BE2C (cell line): Measurements from ENCODE around the gene ABCA5.

ENCODE experiments used
- DNase-seq: peaks from one replicate; pipeline ENCODE4 v3.0.0-alpha.2; 2020
- H3K27me3 ChIP-seq: fragments of 250-450 bp; sonication (Bioruptor Pico); 2 replicates; pipeline ENCODE4 v1.5.1; 2020; ENCODE audit warnings: mild to moderate bottlenecking
- H3K36me3 ChIP-seq: fragments of 250-450 bp; sonication (Bioruptor Pico); 2 replicates; pipeline ENCODE4 v1.5.1; 2020; ENCODE audit warnings: mild to moderate bottlenecking
- H3K4me1 ChIP-seq: fragments of 250-450 bp; sonication (Bioruptor Pico); 2 replicates; pipeline ENCODE4 v1.5.1; 2020
- H3K4me3 ChIP-seq: 2 replicates; pipeline ENCODE4 v1.5.1; 2011; ENCODE audit warnings: low read depth, low read length
- H3K9me3 ChIP-seq: fragments of 250-450 bp; sonication (Bioruptor Pico); 2 replicates; pipeline ENCODE4 v1.5.1; 2020
- TF ChIP-seq, protein P1 (sequence below): IDR thresholded peaks from 2 replicates; pipeline ENCODE4 v1.5.1; 2012; ENCODE audit warnings: mild to moderate bottlenecking, low read depth, low read length

The ABCA5 gene

DNA sequence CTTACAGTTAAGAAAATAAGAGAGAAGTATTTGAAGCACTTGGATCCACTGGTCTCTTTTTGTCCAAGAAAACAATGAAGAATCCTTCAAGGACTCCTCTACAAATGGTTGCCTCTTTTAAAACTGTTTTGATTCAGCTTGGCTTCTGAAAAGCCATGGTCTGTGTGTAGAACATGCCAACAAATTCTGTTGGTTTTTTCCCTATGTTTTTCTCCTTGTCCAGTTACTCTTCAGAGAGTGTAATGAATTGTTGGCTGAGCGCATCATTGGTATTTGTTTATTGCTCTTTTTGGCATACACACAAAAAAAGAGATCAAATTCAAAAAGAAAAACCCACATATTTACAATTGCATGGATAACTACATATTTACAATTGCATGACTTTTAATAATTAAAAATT lies 98.4 kb downstream of the ABCA5 start, which contains the start of gene ABCA10:
Gene ABCA10 (minus strand): TSS at position 249 of the 400 bp plus-strand sequence. CDS start 3,466 bp downstream, outside the sequence.
- H3K36me3 ChIP-seq: no peaks in the 10 kb centered on the region
- no peak for DNase-seq
- TF ChIP-seq, protein P1, sequence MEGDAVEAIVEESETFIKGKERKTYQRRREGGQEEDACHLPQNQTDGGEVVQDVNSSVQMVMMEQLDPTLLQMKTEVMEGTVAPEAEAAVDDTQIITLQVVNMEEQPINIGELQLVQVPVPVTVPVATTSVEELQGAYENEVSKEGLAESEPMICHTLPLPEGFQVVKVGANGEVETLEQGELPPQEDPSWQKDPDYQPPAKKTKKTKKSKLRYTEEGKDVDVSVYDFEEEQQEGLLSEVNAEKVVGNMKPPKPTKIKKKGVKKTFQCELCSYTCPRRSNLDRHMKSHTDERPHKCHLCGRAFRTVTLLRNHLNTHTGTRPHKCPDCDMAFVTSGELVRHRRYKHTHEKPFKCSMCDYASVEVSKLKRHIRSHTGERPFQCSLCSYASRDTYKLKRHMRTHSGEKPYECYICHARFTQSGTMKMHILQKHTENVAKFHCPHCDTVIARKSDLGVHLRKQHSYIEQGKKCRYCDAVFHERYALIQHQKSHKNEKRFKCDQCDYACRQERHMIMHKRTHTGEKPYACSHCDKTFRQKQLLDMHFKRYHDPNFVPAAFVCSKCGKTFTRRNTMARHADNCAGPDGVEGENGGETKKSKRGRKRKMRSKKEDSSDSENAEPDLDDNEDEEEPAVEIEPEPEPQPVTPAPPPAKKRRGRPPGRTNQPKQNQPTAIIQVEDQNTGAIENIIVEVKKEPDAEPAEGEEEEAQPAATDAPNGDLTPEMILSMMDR: no peak
- peaks cover 3% of the 10 kb centered on the region; the same call in 1 of the 2 replicates for H3K27me3 ChIP-seq
- H3K4me1 ChIP-seq: no peaks in the 10 kb centered on the region
- no peak within 1 kb of the TSS for H3K4me3 ChIP-seq
- no peaks in the 10 kb centered on the region for H3K9me3 ChIP-seq

DNA sequence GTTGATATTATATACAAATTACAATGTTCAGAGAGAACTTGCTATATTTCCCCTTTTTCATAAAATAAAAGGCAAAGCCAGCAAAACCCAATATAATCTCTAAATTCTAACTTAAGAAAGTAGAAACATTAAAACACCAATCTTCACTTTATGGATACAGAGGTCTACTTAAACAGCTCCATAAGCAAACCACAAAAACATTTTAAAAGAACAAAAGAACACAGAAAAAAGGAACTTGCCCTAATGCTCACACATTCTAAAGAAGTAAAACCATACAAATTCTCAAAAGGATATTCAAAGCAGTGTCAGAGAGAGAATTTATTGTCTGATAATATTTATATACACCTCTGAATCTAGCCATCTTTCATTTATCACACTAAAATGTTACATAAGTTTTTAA lies 98.9 kb downstream of the ABCA5 start:
- TF ChIP-seq, protein P1: no peak
- no peak overlapping the region for H3K4me3 ChIP-seq
- no peak for DNase-seq
- no peaks in the 10 kb centered on the region for H3K36me3 ChIP-seq
- H3K9me3 ChIP-seq: no peaks in the 10 kb centered on the region
- no peaks in the 10 kb centered on the region for H3K4me1 ChIP-seq
- H3K27me3 ChIP-seq: peaks cover 3% of the 10 kb centered on the region; the same call in 1 of the 2 replicates

DNA sequence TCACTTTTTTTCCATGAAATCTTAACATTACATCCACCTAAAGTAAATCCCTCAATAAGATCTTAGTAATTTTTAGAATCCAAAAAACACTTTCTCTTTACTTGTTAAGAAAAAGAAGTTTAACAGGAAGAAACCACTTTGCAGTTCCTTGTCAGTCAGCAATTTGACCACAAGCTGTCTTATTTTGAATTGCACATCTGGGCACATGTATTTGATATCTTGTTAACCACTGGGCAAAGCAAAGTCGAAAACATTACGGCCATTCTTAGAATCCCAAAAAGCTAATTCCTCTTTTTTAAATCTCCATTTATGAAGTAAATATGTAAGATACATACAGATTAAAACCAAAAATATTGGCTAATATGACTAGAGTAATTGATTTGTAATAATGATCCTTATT lies 99.4 kb downstream of the ABCA5 start:
- H3K9me3 ChIP-seq: no peaks in the 10 kb centered on the region
- no peak for DNase-seq
- no peaks in the 10 kb centered on the region for H3K36me3 ChIP-seq
- TF ChIP-seq, protein P1: no peak
- H3K27me3 ChIP-seq: peaks cover 3% of the 10 kb centered on the region; the same call in 1 of the 2 replicates
- no peak overlapping the region for H3K4me3 ChIP-seq
- no peaks in the 10 kb centered on the region for H3K4me1 ChIP-seq

DNA sequence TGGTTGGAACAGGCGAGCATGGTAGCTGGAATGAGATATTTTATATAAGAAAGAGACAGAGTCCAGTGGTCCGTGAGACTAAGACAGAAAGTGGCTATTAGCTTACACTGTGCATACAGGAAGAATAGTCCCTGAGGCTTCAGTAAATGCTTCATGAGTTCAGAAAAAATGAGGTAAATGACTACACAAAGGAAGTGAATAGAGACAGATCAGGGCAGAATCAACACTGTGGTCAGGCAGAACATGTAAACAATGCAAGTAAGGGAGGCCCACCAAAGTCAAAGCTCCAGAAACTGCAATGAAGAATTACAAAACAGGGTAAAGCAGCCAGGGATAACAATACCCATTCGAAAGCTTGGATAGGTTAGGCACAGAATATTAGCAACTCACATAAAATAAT lies 103.1 kb downstream of the ABCA5 start:
- TF ChIP-seq, protein P1: no peak
- Histone ChIP-seq H3K9me3 (no peaks in the 10 kb centered on the region), H3K4me1 (no peaks in the 10 kb centered on the region), H3K27me3 (peaks cover 3% of the 10 kb centered on the region; the same call in 1 of the 2 replicates), H3K4me3 (no peak overlapping the region), H3K36me3 (no peaks in the 10 kb centered on the region)
- DNase-seq: no peak

DNA sequence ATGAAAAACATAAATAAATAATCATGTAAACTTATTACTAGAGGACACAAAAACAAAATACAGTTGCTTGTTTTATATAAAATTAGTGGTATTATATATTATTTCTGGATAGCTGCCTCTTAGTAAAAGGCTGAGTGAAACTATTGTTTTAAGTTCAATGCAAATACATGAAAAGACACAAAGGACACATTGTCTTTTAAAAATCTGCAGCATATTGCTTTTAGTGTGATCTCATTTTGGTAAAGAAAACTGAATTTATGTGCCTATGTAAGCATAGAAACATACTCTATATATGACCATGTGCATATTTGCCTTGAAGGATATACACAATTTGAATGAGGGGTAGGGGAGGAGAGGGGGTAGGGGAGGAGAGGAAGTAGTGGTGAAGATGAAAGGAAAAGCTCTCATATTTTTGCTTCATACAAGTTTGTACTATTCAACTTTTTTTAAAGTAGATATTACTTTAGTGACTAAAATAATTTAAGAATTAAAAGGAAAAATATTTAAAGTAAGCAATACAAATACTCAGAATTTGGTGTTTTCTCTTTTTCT lies 104.2 kb downstream of the ABCA5 start:
- H3K4me3 ChIP-seq: no peak overlapping the region
- TF ChIP-seq, protein P1: no peak
- no peaks in the 10 kb centered on the region for H3K4me1 ChIP-seq
- H3K36me3 ChIP-seq: no peaks in the 10 kb centered on the region
- no peaks in the 10 kb centered on the region for H3K9me3 ChIP-seq
- DNase-seq: no peak
- H3K27me3 ChIP-seq: peaks cover 3% of the 10 kb centered on the region; the same call in 1 of the 2 replicates

DNA sequence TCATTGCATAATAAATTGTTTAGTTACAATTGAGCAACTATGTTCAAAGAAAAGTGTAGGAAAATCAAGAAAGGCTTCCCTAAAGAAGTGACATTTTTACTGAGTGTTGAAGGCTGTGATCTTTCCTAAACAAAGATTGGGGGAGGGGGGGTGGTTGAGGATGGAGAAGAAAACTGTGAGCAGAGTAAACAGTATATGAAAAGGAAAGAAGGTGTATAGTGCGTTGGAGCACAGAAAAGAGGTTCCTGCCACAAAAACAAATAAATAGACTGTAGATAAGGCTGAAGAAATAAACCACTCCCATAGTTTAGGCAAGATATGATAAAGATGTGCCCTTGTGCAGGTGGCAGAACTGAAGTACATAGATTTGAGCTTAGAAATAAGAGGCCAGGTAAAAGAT lies 106.8 kb downstream of the ABCA5 start:
- H3K27me3 ChIP-seq: no peaks in the 10 kb centered on the region
- DNase-seq: no peak
- TF ChIP-seq, protein P1: no peak
- H3K4me1 ChIP-seq: no peaks in the 10 kb centered on the region
- no peaks in the 10 kb centered on the region for H3K9me3 ChIP-seq
- no peak overlapping the region for H3K4me3 ChIP-seq
- no peaks in the 10 kb centered on the region for H3K36me3 ChIP-seq
